ENCODE data around the gene GPC1. TPM values are rescaled to one million over a fixed set of nuclear protein-coding genes. Genes with fewer than 3 reads are reported as not detected.

The GPC1 gene
- total RNA-seq, 4 donors from 2014 or later, result 112 to 188 (median 180) TPM

- intact Hi-C loops (cut with DNase I; ENCODE audit: low total_unique reads) (no loop called here), in situ Hi-C loops (cut with MboI; ENCODE audit: low sequenced_read_pairs in 4 of 4) (loop anchor here in 2 of 4 donors (10.0 to 25.0 kb wide), 2 partner anchors 188 to 201 kb away; no protein-coding TSS in a partner anchor)
- Histone ChIP-seq H3K27ac (no peak overlapping the region), H3K4me1 (no peaks in the 10 kb centered on the region), H3K4me3 (no peak overlapping the region), H3K36me3 (no peaks in the 10 kb centered on the region), H3K9me3 (no peaks in the 10 kb centered on the region), H3K27me3 (no peaks in the 10 kb centered on the region)
- TF ChIP-seq POLR2A (IDR thresholded peaks at IDR 0.05) (no peak), CTCF (IDR thresholded peaks at IDR 0.05 in 4 of 5, conservative IDR thresholded peaks at IDR 0.05 in 1 of 5) (no peak)
- ATAC-seq (no peak), DNase-seq (no peak)
Measured at GRCh38 chr2:240425697-240426096, 9.8 kb upstream of the GPC1 start.

- H3K4me3 ChIP-seq, result no peak overlapping the region
- in situ Hi-C loops (cut with MboI; ENCODE audit: low sequenced_read_pairs in 4 of 4) (loop anchor here in 2 of 4 donors (10.0 to 25.0 kb wide), 2 partner anchors 190 to 202 kb away; no protein-coding TSS in a partner anchor), intact Hi-C loops (cut with DNase I; ENCODE audit: low total_unique reads) (no loop called here)
- no peaks in the 10 kb centered on the region for H3K9me3 ChIP-seq
- DNase-seq (peak in 1 of 2 donors; percentile 7), ATAC-seq (no peak)
- TF ChIP-seq POLR2A (IDR thresholded peaks at IDR 0.05) (no peak), CTCF (IDR thresholded peaks at IDR 0.05 in 4 of 5, conservative IDR thresholded peaks at IDR 0.05 in 1 of 5) (no peak)
- no peaks in the 10 kb centered on the region for H3K36me3 ChIP-seq
- H3K4me1 ChIP-seq, result no peaks in the 10 kb centered on the region
- H3K27me3 ChIP-seq, result no peaks in the 10 kb centered on the region
- no peak overlapping the region for H3K27ac ChIP-seq
Measured at GRCh38 chr2:240426845-240427721, 8.4 kb upstream of the GPC1 start.

GRCh38 chr2:240427729-240428128 is 7.7 kb upstream of the GPC1 start:
- Histone ChIP-seq H3K27ac (no peak overlapping the region), H3K4me3 (no peak overlapping the region), H3K4me1 (no peaks in the 10 kb centered on the region), H3K36me3 (no peaks in the 10 kb centered on the region), H3K27me3 (no peaks in the 10 kb centered on the region), H3K9me3 (no peaks in the 10 kb centered on the region)
- in situ Hi-C loops (cut with MboI; ENCODE audit: low sequenced_read_pairs in 4 of 4), result loop anchor here in 2 of 4 donors (10.0 to 25.0 kb wide), 2 partner anchors 190 to 203 kb away; no protein-coding TSS in a partner anchor
- intact Hi-C loops (cut with DNase I; ENCODE audit: low total_unique reads), result no loop called here
- ATAC-seq, result no peak
- TF ChIP-seq CTCF (IDR thresholded peaks at IDR 0.05 in 4 of 5, conservative IDR thresholded peaks at IDR 0.05 in 1 of 5) (no peak), POLR2A (IDR thresholded peaks at IDR 0.05) (no peak)
- DNase-seq, result no peak

GRCh38 chr2:240428245-240428644 is 7.2 kb upstream of the GPC1 start:
- in situ Hi-C loops (cut with MboI; ENCODE audit: low sequenced_read_pairs in 4 of 4) (loop anchor here in 2 of 4 donors (10.0 to 25.0 kb wide), 2 partner anchors 191 to 203 kb away; no protein-coding TSS in a partner anchor), intact Hi-C loops (cut with DNase I; ENCODE audit: low total_unique reads) (no loop called here)
- DNase-seq (no peak), ATAC-seq (no peak)
- no peaks in the 10 kb centered on the region for H3K36me3 ChIP-seq
- no peaks in the 10 kb centered on the region for H3K4me1 ChIP-seq
- TF ChIP-seq CTCF (IDR thresholded peaks at IDR 0.05 in 4 of 5, conservative IDR thresholded peaks at IDR 0.05 in 1 of 5), result no peak
- TF ChIP-seq POLR2A (IDR thresholded peaks at IDR 0.05), result no peak
- H3K27me3 ChIP-seq, result no peaks in the 10 kb centered on the region
- H3K27ac ChIP-seq, result no peak overlapping the region
- no peak overlapping the region for H3K4me3 ChIP-seq
- H3K9me3 ChIP-seq, result no peaks in the 10 kb centered on the region
